Colonic mucosa (tissue), 4 donors: ENCODE measurements around the gene ANXA1. TPM values are rescaled to one million over a fixed set of nuclear protein-coding genes. Genes with fewer than 3 reads are reported as not detected.

Source experiments
- DNase-seq: peaks from one replicate; pipeline ENCODE4 v3.0.0-alpha.2; 2020
- H3K27ac ChIP-seq: fragments of 200-600 bp; one replicate; pipeline ENCODE4 v1.8.0; 2021
- H3K27me3 ChIP-seq: fragments of 200-600 bp; one replicate; pipeline ENCODE4 v1.8.0; 2021
- H3K36me3 ChIP-seq: fragments of 200-600 bp; one replicate; pipeline ENCODE4 v1.8.0; 2021
- H3K4me1 ChIP-seq: fragments of 200-600 bp; one replicate; pipeline ENCODE4 v1.8.0; 2021; ENCODE audit warnings: mild to moderate bottlenecking
- H3K4me3 ChIP-seq: fragments of 200-600 bp; one replicate; pipeline ENCODE4 v1.8.0; 2021
- H3K9ac ChIP-seq, 2 donors: one replicate each; pipeline ENCODE4 v1.7.0; 2013; ENCODE audit warnings: control low read depth in 2 of 2, low read depth in 2 of 2, low read length in 2 of 2
- H3K9me3 ChIP-seq: fragments of 200-600 bp; one replicate; pipeline ENCODE4 v1.8.0; 2021
- CTCF ChIP-seq: fragments of 200-600 bp; IDR thresholded peaks from one replicate; pipeline ENCODE4 v1.8.0; 2022; ENCODE audit warnings: antibody characterized with exemption, mild to moderate bottlenecking
- intact Hi-C: fragments of 100-400 bp; cut with DNase I; formaldehyde crosslinking; loops from one replicate; pipeline ENCODE4 v1.14.1; 2022
- total RNA-seq, 2 donors: library from RNA; stranded (reverse); fragmentation: NEBNext Ultra II Directional in 1 of 2; extraction: Animal tissue kit (Norgen Biotek cat#: 25700) in 1 of 2; gene quantifications; one replicate each; pipeline ENCODE4 v1.2.1, GENCODE V29; 2021
- donor health status: healthy.
- donor health status: DM: no; HTN: no; CAD: no.
- donor health status: DM: no; HTN: no; CAD: no.

Gene ANXA1
- total RNA-seq, 2 donors from 2014 or later: 19.7 to 58.2 TPM

GRCh38 chr9:73154722-73155121 is 3.1 kb downstream of the ANXA1 start:
- intact Hi-C loops: no loop called here
- Histone ChIP-seq H3K9ac (no peak overlapping the region), H3K4me1 (no peaks in the 10 kb centered on the region), H3K27ac (peak overlapping the region; percentile 32), H3K4me3 (no peak overlapping the region), H3K9me3 (no peaks in the 10 kb centered on the region), H3K27me3 (no peaks in the 10 kb centered on the region), H3K36me3 (no peaks in the 10 kb centered on the region)
- TF ChIP-seq CTCF: no peak
- no peak for DNase-seq

GRCh38 chr9:73155377-73155776 is 3.7 kb downstream of the ANXA1 start:
- H3K4me1 ChIP-seq: no peaks in the 10 kb centered on the region
- H3K4me3 ChIP-seq: no peak overlapping the region
- no peak overlapping the region for H3K9ac ChIP-seq
- H3K9me3 ChIP-seq: no peaks in the 10 kb centered on the region
- no peak for DNase-seq
- intact Hi-C loops: no loop called here
- peak overlapping the region; percentile 32 for H3K27ac ChIP-seq
- no peaks in the 10 kb centered on the region for H3K36me3 ChIP-seq
- no peaks in the 10 kb centered on the region for H3K27me3 ChIP-seq
- no peak for TF ChIP-seq CTCF

GRCh38 chr9:73155968-73156864 is 4.6 kb downstream of the ANXA1 start:
- Histone ChIP-seq H3K9me3 (no peaks in the 10 kb centered on the region), H3K27me3 (no peaks in the 10 kb centered on the region), H3K27ac (no peak overlapping the region), H3K9ac (no peak overlapping the region), H3K36me3 (no peaks in the 10 kb centered on the region), H3K4me1 (no peaks in the 10 kb centered on the region), H3K4me3 (no peak overlapping the region)
- intact Hi-C loops: no loop called here
- no peak for TF ChIP-seq CTCF
- DNase-seq: no peak

GRCh38 chr9:73156865-73157187 is 5.2 kb downstream of the ANXA1 start:
- intact Hi-C loops: no loop called here
- no peak for DNase-seq
- Histone ChIP-seq H3K9me3 (no peaks in the 10 kb centered on the region), H3K9ac (no peak overlapping the region), H3K4me1 (no peaks in the 10 kb centered on the region), H3K4me3 (no peak overlapping the region), H3K27ac (no peak overlapping the region), H3K27me3 (no peaks in the 10 kb centered on the region), H3K36me3 (no peaks in the 10 kb centered on the region)
- no peak for TF ChIP-seq CTCF

GRCh38 chr9:73157811-73158210 is 6.1 kb downstream of the ANXA1 start:
- H3K4me3 ChIP-seq: no peak overlapping the region
- H3K4me1 ChIP-seq: no peaks in the 10 kb centered on the region
- intact Hi-C loops: no loop called here
- no peaks in the 10 kb centered on the region for H3K36me3 ChIP-seq
- H3K9ac ChIP-seq: no peak overlapping the region
- H3K27me3 ChIP-seq: no peaks in the 10 kb centered on the region
- no peak for DNase-seq
- no peaks in the 10 kb centered on the region for H3K9me3 ChIP-seq
- TF ChIP-seq CTCF: no peak
- no peak overlapping the region for H3K27ac ChIP-seq
